Mesendoderm (in vitro differentiated cells): ENCODE results near the gene CSNK2A1.

ENCODE experiments used
- DNase-seq: peaks from one replicate; pipeline ENCODE4 v3.0.0; 2013
- H2AK5ac ChIP-seq: 2 replicates; pipeline ENCODE4 v1.6.1; 2013; ENCODE audit warnings: low read length, inconsistent platforms
- H2BK120ac ChIP-seq: 2 replicates; pipeline ENCODE4 v1.6.1; 2013; ENCODE audit warnings: low read depth, mild to moderate bottlenecking, low read length, moderate library complexity, mixed read lengths
- H2BK15ac ChIP-seq: replicated peaks from 2 replicates; pipeline ENCODE4 v1.6.1; 2013; ENCODE audit warnings: low read depth, mild to moderate bottlenecking, moderate library complexity
- H2BK5ac ChIP-seq: 2 replicates; pipeline ENCODE4 v1.6.1; 2013; ENCODE audit warnings: low read length, inconsistent platforms
- H3K18ac ChIP-seq: 2 replicates; pipeline ENCODE4 v1.6.1; 2013; ENCODE audit warnings: mild to moderate bottlenecking, low read length, mixed read lengths
- H3K23ac ChIP-seq: one replicate; pipeline ENCODE4 v1.6.1; 2013; ENCODE audit warnings: low read length
- H3K27ac ChIP-seq: 2 replicates; pipeline ENCODE4 v1.5.1; 2013; ENCODE audit warnings: low read depth, mild to moderate bottlenecking, inconsistent platforms, low read length, moderate library complexity
- H3K27me3 ChIP-seq: 2 replicates; pipeline ENCODE4 v1.6.1; 2013; ENCODE audit warnings: low read length, control low read depth, mild to moderate bottlenecking, inconsistent platforms; ENCODE audit not compliant: insufficient read depth, poor library complexity
- H3K36me3 ChIP-seq: 2 replicates; pipeline ENCODE4 v1.6.1; 2013; ENCODE audit warnings: low read length, inconsistent platforms; ENCODE audit not compliant: control insufficient read depth, insufficient read depth
- H3K4ac ChIP-seq: one replicate; pipeline ENCODE4 v1.6.1; 2013; ENCODE audit warnings: low read depth, mild to moderate bottlenecking, low read length, moderate library complexity
- H3K4me1 ChIP-seq: 2 replicates; pipeline ENCODE4 v1.6.1; 2013; ENCODE audit warnings: low read depth, low read length, inconsistent platforms; ENCODE audit not compliant: control insufficient read depth
- H3K4me2 ChIP-seq: 2 replicates; pipeline ENCODE4 v1.6.1; 2013; ENCODE audit warnings: low read length
- H3K4me3 ChIP-seq: 2 replicates; pipeline ENCODE4 v1.5.1; 2013; ENCODE audit warnings: mild to moderate bottlenecking, low read length
- H3K56ac ChIP-seq: one replicate; pipeline ENCODE4 v1.6.1; 2013; ENCODE audit warnings: low read length
- H3K79me1 ChIP-seq: 2 replicates; pipeline ENCODE4 v1.6.1; 2013; ENCODE audit warnings: low read length, inconsistent platforms
- H3K79me2 ChIP-seq: 2 replicates; pipeline ENCODE4 v1.6.1; 2013; ENCODE audit warnings: mild to moderate bottlenecking, low read length; ENCODE audit not compliant: control insufficient read depth, insufficient read depth
- H3K9ac ChIP-seq: 2 replicates; pipeline ENCODE4 v1.6.1; 2013; ENCODE audit warnings: low read length, inconsistent platforms
- H4K5ac ChIP-seq: one replicate; pipeline ENCODE4 v1.6.1; 2013; ENCODE audit warnings: low read length
- H4K8ac ChIP-seq: one replicate; pipeline ENCODE4 v1.6.1; 2013; ENCODE audit warnings: low read depth, mild to moderate bottlenecking, control low read depth, low read length, moderate library complexity
- WGBS: extraction: QIAGEN DNeasy Blood & Tissue Kit; methylation state at CpG from one replicate; pipeline ENCODE4 v1.1.7; 2013; ENCODE audit warnings: low lambda C conversion rate, missing lambda C conversion rate; ENCODE audit not compliant: insufficient coverage; ENCODE audit errors: extremely low coverage; 5-methylcytosine and 5-hydroxymethylcytosine counted together

The CSNK2A1 gene

DNA sequence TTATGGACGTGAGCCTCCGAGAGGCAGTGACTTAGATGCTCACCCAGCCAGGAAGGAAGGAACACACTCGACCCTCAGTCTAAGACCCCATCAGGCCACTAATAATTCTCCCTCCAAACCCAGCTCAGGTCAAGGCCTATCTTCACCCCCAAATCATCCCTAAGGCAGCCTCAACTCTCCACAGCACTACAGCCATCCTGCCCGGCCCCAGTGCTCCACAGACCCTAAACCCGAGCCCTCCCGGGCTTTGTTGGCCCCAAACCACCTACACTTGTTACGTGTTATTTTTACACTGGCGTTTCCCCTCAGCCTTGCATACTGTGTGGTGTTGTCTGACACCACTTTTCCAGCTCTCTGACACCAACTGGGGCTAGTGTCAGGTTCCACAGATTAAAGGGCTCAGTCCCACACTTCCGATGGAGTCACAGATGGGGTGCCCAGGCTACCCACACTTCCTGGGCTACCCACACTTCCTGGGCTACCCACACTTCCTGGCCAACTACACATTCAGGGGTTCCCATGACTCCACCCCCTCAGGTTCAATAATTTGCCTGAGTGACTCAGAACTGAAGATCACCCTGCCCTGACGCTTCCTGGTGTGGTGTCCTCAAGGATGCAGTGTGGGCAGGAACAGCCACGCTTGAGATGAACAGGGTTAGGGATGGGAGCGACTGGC is 110.2 kb downstream of the CSNK2A1 start:
- Histone ChIP-seq H2BK120ac (no peak overlapping the region), H3K9ac (no peak overlapping the region), H3K18ac (no peak overlapping the region), H4K5ac (no peak overlapping the region), H3K4me1 (no peaks in the 10 kb centered on the region), H2AK5ac (no peak overlapping the region), H3K56ac (no peak overlapping the region), H3K79me2 (no peaks in the 10 kb centered on the region), H3K4ac (no peak overlapping the region), H3K23ac (no peak overlapping the region), H3K27ac (no peak overlapping the region), H3K27me3 (no peaks in the 10 kb centered on the region), H3K79me1 (no peaks in the 10 kb centered on the region), H2BK5ac (no peak overlapping the region), H4K8ac (no peak overlapping the region), H2BK15ac (no peak overlapping the region), H3K4me2 (no peak overlapping the region), H3K4me3 (no peak overlapping the region), H3K36me3 (peaks cover 6% of the 10 kb centered on the region)
- DNase-seq: no peak
- WGBS: no CpG with 5 or more reads among the region's 12 CpGs

DNA sequence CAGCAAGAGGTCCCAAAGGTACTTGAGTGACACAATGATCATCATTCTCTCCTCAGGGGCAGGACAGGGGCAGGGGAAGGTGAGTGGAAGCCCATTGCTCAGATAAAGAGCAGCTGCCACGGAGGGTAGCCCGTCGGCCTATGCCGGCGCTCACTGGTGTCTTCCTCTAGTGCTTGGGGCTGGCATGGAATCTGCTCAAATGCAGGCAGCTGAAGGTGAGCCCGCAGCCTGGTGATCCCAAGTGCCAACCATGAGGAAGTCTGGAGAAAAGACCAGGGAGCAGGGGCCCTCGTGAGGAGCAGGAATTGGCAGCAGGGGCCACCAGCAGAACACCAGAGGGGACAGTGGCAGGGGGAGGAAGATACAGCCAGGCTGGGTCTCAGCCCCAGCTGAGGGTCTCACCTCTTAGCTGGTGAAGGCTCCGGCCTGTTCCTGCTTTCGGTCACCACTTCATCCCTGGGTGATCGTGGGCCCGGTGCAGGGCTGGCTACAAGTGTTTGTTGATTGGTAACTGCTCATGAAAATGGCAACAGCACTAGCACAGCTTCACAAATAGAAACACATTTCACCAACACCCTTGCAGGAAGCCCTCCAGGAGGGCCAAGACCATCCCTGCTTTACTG is 110.8 kb downstream of the CSNK2A1 start:
- no peak overlapping the region for H3K9ac ChIP-seq
- H3K4me2 ChIP-seq: no peak overlapping the region
- no peak overlapping the region for H3K4ac ChIP-seq
- H2BK15ac ChIP-seq: no peak overlapping the region
- no peak overlapping the region for H2AK5ac ChIP-seq
- H3K18ac ChIP-seq: no peak overlapping the region
- H3K4me1 ChIP-seq: no peaks in the 10 kb centered on the region
- no peak overlapping the region for H4K8ac ChIP-seq
- H3K36me3 ChIP-seq: peaks cover 6% of the 10 kb centered on the region
- H3K27ac ChIP-seq: no peak overlapping the region
- WGBS: no CpG with 5 or more reads among the region's 11 CpGs
- H4K5ac ChIP-seq: no peak overlapping the region
- H3K56ac ChIP-seq: no peak overlapping the region
- no peak overlapping the region for H2BK120ac ChIP-seq
- no peak overlapping the region for H2BK5ac ChIP-seq
- H3K79me2 ChIP-seq: no peaks in the 10 kb centered on the region
- no peaks in the 10 kb centered on the region for H3K27me3 ChIP-seq
- no peak overlapping the region for H3K4me3 ChIP-seq
- DNase-seq: no peak
- H3K79me1 ChIP-seq: no peaks in the 10 kb centered on the region
- no peak overlapping the region for H3K23ac ChIP-seq

DNA sequence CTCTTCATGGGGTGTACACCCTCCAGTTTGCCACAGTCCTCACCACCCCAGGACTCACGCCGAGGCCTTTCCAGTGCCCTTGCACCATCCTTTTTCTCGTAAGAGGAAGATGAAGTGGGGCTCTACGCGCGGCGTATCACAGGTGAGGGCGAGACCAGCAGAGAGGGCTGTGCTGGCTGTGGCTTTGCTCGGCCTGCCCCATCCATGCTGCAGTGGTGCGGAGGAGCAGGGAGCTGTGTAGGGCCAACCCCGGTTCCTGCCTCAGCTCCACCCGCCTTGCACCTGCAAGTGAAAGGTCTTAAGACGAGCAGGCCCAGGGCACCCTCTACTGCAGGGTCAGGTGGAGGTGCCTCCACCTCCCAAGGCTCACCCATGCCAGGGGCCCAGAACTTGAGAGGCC is 111.4 kb downstream of the CSNK2A1 start:
- DNase-seq: no peak
- H3K27me3 ChIP-seq: no peaks in the 10 kb centered on the region
- H2BK15ac ChIP-seq: no peak overlapping the region
- H3K79me2 ChIP-seq: no peaks in the 10 kb centered on the region
- H3K36me3 ChIP-seq: peaks cover 6% of the 10 kb centered on the region
- no peak overlapping the region for H3K27ac ChIP-seq
- H3K79me1 ChIP-seq: no peaks in the 10 kb centered on the region
- H3K4ac ChIP-seq: no peak overlapping the region
- H3K9ac ChIP-seq: no peak overlapping the region
- no peak overlapping the region for H4K8ac ChIP-seq
- no peak overlapping the region for H3K4me3 ChIP-seq
- no peak overlapping the region for H2BK5ac ChIP-seq
- WGBS: no CpG with 5 or more reads among the region's 13 CpGs
- no peak overlapping the region for H2AK5ac ChIP-seq
- no peak overlapping the region for H3K56ac ChIP-seq
- no peak overlapping the region for H3K23ac ChIP-seq
- no peaks in the 10 kb centered on the region for H3K4me1 ChIP-seq
- H3K4me2 ChIP-seq: no peak overlapping the region
- no peak overlapping the region for H4K5ac ChIP-seq
- H2BK120ac ChIP-seq: no peak overlapping the region
- H3K18ac ChIP-seq: no peak overlapping the region

DNA sequence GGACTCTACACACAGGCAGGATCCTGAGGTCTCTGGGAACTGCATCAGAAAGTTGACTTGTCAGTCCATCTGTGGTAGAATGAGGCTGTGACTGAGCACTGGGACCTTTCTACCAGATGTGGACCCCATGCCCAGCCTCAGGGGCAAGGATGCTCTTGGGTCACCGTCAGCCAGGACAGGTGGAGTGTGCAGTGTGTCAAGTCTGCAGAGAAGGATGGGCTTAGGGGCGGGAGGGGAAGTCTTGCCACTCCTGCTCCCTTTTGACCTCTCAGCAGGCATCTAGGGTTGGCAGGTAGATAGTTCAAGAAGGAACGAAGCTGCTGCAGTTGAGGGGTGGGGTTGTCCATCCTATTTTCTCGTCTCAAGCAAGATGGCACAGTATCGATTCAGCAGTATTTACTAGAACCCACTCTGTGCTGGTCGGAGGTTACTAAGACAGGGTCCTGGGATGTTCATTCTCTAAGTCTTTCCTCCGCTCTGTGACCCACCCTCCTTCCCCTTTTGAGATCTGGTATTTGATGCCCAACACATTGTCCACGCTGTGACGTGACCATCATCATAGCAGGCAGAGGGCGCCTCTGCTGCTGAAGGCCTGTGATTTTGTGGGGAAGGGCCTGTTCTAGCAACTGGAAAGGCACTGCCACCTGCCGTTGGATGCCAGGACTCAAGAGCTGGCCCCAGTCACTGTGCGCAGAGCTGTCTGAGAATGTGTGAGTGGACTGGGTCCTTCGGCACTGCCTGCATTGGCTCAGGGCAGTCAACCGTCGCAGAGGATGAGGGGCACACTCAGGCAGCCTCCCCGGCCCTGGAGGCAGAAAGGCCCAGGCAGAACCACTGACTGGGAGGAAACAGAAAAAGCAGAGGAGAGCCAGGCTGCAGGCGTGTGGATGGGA is 112.3 kb downstream of the CSNK2A1 start:
- Histone ChIP-seq H2BK5ac (no peak overlapping the region), H3K4ac (no peak overlapping the region), H3K36me3 (peaks cover 4% of the 10 kb centered on the region), H2AK5ac (no peak overlapping the region), H2BK15ac (no peak overlapping the region), H3K79me1 (no peaks in the 10 kb centered on the region), H3K79me2 (no peaks in the 10 kb centered on the region), H2BK120ac (no peak overlapping the region), H3K4me1 (no peaks in the 10 kb centered on the region), H3K27me3 (no peaks in the 10 kb centered on the region), H4K5ac (no peak overlapping the region), H3K18ac (no peak overlapping the region), H3K9ac (no peak overlapping the region), H4K8ac (no peak overlapping the region), H3K27ac (no peak overlapping the region), H3K56ac (no peak overlapping the region), H3K4me3 (no peak overlapping the region), H3K23ac (no peak overlapping the region), H3K4me2 (no peak overlapping the region)
- DNase-seq: peak; percentile 87
- no CpG with 5 or more reads among the region's 17 CpGs for WGBS

DNA sequence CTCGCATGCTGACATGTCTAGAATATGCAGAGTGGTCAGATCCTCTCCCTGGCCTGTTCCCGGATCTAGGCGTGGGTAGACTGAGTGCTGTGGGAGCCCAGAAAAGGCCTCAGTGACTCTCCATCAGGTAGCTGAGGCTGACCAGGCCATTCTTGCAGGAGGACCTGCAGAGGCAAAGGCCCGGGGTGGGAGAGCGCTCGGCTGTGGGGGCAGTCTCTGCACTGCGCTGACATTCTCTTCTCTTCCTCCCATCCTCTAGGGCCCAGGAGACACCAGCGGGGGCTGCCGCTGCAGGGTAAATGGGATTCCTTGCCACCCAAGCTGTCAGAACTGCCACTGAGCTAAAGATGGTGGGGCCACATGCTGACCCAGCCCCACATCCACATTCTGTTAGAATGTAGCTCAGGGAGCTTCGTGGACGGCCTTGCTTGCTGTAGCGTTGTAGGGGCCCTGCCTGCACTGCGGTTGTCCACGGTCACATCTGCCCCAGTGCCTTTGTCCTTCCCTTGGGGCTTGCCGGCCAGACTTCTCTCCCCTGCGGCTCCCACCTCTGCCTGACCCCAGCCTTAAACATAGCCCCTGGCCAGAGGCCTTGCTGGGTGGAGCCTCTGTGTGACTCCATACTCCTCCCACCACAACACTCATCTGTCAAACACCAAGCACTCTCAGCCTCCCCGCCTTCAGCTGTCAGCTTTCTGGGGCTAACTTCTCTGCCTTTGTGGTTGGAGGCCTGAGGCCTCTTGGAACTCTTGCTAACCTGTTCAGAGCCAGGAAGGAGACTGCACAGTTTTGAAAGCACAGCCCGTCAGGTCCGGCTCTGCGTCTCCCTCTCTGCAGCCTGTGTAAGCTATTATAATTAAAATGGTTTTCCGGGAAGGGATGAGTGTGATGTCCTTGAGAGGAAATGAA is 113.2 kb downstream of the CSNK2A1 start:
- H3K36me3 ChIP-seq: peaks cover 4% of the 10 kb centered on the region
- DNase-seq: no peak

More for the DNA sequence above, 113.2 kb downstream of the CSNK2A1 start:
- Histone ChIP-seq H2AK5ac (no peak overlapping the region), H3K23ac (no peak overlapping the region), H3K79me2 (no peaks in the 10 kb centered on the region), H3K9ac (no peak overlapping the region), H3K79me1 (no peaks in the 10 kb centered on the region), H3K4me1 (no peaks in the 10 kb centered on the region), H4K5ac (no peak overlapping the region), H2BK15ac (no peak overlapping the region), H3K56ac (no peak overlapping the region), H3K27me3 (no peaks in the 10 kb centered on the region), H3K4me2 (no peak overlapping the region), H2BK120ac (no peak overlapping the region), H3K27ac (no peak overlapping the region), H2BK5ac (no peak overlapping the region), H4K8ac (no peak overlapping the region), H3K18ac (no peak overlapping the region), H3K4me3 (no peak overlapping the region), H3K4ac (no peak overlapping the region)
- no CpG with 5 or more reads among the region's 21 CpGs for WGBS
